Neural crest cell (in vitro differentiated cells): Measurements from ENCODE around the gene STH. TPM values are rescaled to one million over a fixed set of nuclear protein-coding genes. Genes with fewer than 3 reads are reported as not detected.

ENCODE experiments used
- DNase-seq: peaks from one replicate; pipeline ENCODE4 v3.0.0; 2021; ENCODE audit warnings: low read depth, mixed read lengths, low spot score
- H3K27ac Mint-ChIP-seq: one replicate; pipeline ENCODE4 v1.8.0; 2021; ENCODE audit warnings: mild to moderate bottlenecking, mixed read lengths; ENCODE audit not compliant: unreplicated experiment
- H3K27me3 Mint-ChIP-seq: 2 replicates; pipeline ENCODE4 v1.8.0; 2021; ENCODE audit warnings: low read depth, mild to moderate bottlenecking, mixed read lengths
- H3K36me3 Mint-ChIP-seq: 2 replicates; pipeline ENCODE4 v1.8.0; 2021; ENCODE audit warnings: low read depth, mild to moderate bottlenecking, mixed read lengths
- H3K4me1 Mint-ChIP-seq: 2 replicates; pipeline ENCODE4 v1.8.0; 2021; ENCODE audit warnings: mixed read lengths
- H3K4me3 Mint-ChIP-seq: one replicate; pipeline ENCODE4 v1.8.0; 2021; ENCODE audit warnings: mild to moderate bottlenecking, mixed read lengths
- H3K9me3 Mint-ChIP-seq: 2 replicates; pipeline ENCODE4 v1.8.0; 2021; ENCODE audit warnings: mixed read lengths
- total RNA-seq: library from RNA; stranded (reverse); gene quantifications from 2 replicates; pipeline ENCODE4 v1.2.1, GENCODE V29; 2021
- TF ChIP-seq, protein P1 (sequence below): fragments of 200-600 bp; sonication (generic); conservative IDR thresholded peaks from 2 replicates; pipeline ENCODE4 v1.5.0; 2021; ENCODE audit warnings: antibody characterized with exemption, mild to moderate bottlenecking

Gene STH
- total RNA-seq, 1 donor from 2014 or later: not detected

DNA sequence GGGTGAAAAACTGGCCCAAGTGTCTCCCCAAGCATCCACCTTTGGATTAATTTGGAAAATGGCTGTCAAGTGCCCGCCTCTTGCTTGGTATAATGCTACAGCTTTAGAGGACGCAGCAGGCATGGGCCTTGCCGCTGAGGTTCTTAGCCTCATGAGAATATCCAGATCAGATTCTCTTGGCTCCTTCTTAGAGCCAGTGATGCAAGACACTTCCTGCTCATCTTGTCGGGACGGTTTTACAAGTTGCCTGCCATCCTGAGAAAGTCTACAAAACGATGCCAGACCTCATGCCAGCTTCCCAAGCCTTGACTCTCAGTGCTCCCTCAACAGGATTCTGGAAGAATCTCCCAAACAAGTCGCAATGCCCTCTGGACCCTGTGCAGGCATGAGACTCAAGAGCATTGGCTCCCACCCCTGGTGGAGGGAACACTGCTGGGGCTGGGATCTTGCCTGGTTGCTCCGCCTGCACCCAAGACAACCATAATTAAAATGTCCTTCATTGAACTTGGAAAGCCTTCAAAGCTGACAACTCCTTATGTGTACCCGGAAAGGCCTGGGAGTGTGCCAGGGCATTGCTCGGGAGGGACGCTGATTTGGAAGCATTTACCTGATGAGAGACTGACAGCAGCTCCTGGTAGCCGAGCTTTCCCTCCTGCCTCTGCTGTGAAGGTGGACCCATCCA lies 25.8 kb upstream of the STH start:
- H3K4me1 Mint-ChIP-seq: no peaks in the 10 kb centered on the region
- peaks cover 4% of the 10 kb centered on the region for H3K36me3 Mint-ChIP-seq
- H3K4me3 Mint-ChIP-seq: no peak overlapping the region
- H3K27ac Mint-ChIP-seq: no peak overlapping the region
- peaks cover 7% of the 10 kb centered on the region for H3K27me3 Mint-ChIP-seq
- no peak for DNase-seq
- TF ChIP-seq, protein P1, sequence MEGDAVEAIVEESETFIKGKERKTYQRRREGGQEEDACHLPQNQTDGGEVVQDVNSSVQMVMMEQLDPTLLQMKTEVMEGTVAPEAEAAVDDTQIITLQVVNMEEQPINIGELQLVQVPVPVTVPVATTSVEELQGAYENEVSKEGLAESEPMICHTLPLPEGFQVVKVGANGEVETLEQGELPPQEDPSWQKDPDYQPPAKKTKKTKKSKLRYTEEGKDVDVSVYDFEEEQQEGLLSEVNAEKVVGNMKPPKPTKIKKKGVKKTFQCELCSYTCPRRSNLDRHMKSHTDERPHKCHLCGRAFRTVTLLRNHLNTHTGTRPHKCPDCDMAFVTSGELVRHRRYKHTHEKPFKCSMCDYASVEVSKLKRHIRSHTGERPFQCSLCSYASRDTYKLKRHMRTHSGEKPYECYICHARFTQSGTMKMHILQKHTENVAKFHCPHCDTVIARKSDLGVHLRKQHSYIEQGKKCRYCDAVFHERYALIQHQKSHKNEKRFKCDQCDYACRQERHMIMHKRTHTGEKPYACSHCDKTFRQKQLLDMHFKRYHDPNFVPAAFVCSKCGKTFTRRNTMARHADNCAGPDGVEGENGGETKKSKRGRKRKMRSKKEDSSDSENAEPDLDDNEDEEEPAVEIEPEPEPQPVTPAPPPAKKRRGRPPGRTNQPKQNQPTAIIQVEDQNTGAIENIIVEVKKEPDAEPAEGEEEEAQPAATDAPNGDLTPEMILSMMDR: no peak
- H3K9me3 Mint-ChIP-seq: peaks cover 8% of the 10 kb centered on the region

GRCh38 chr17:45973946-45974859 lies 24.8 kb upstream of the STH start:
- H3K9me3 Mint-ChIP-seq: peaks cover 8% of the 10 kb centered on the region
- H3K4me3 Mint-ChIP-seq: no peak overlapping the region
- H3K27ac Mint-ChIP-seq: no peak overlapping the region
- H3K36me3 Mint-ChIP-seq: peaks cover 4% of the 10 kb centered on the region
- peaks cover 1% of the 10 kb centered on the region for H3K4me1 Mint-ChIP-seq
- TF ChIP-seq, protein P1: no peak
- peaks cover 7% of the 10 kb centered on the region for H3K27me3 Mint-ChIP-seq
- DNase-seq: no peak

DNA sequence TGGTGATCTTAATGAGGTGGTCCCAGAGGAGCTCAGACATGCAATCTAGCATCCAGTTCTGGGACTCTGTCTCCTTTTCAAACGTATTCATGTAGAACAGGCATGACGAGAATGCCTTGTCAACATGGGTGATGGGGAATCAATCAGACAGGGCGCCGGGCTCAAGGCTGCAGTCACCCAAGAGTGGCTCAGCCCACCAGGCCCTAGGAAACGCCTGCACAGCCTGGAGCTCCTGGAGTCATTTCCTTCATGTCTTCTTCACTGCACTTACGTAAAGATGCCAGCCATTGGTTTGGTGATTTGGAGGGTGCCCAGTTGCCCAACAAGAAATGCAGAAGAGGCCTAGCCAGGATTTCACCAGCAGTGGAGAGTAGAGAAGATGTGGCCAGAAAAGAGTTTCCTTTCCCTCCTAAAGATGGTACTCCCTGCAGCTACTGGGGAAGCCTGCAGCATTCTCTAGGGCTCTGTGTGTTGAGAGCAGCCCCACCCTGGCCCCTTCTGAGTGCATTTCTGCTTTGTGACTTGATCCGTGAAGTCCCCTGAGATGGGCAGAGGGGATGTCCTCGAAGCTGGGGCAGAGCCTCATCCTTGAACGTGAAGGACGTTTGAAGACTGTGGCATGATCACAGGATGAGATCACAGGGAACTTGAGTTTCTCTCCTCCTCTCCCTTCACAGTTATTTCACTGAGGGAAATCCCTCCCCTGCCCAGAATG lies 24.0 kb upstream of the STH start:
- peaks cover 9% of the 10 kb centered on the region for H3K4me1 Mint-ChIP-seq
- no peaks in the 10 kb centered on the region for H3K36me3 Mint-ChIP-seq
- peak overlapping the region; percentile 22 for H3K27ac Mint-ChIP-seq
- TF ChIP-seq, protein P1: no peak
- H3K27me3 Mint-ChIP-seq: peaks cover 3% of the 10 kb centered on the region
- H3K9me3 Mint-ChIP-seq: peaks cover 2% of the 10 kb centered on the region
- DNase-seq: no peak
- no peak overlapping the region for H3K4me3 Mint-ChIP-seq

GRCh38 chr17:45975640-45976295 lies 23.3 kb upstream of the STH start:
- Mint-ChIP-seq H3K27me3 (no peaks in the 10 kb centered on the region), H3K27ac (peak overlapping the region; percentile 57), H3K4me1 (peaks cover 9% of the 10 kb centered on the region), H3K9me3 (peaks cover 2% of the 10 kb centered on the region), H3K4me3 (no peak overlapping the region), H3K36me3 (no peaks in the 10 kb centered on the region)
- DNase-seq: no peak
- TF ChIP-seq, protein P1: no peak

DNA sequence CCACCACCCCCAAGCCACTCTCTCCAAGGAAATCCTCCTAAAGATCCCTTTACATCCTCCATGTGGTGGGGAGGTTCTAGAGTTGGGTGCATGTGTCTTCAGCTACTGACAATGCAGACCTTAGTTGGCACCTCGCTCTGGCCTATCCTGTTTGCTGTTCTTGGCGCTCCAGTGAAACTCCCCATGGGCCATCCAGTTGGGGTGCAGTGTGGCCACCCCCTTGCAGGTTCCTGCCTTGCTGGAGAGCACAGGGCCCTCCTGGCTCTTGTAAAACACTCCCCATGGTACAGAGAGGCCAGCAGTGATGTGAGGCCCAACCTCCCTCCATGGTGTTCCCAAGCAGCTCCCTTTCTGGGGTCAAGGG lies 22.7 kb upstream of the STH start:
- Mint-ChIP-seq H3K9me3 (peaks cover 2% of the 10 kb centered on the region), H3K4me3 (no peak overlapping the region), H3K36me3 (no peaks in the 10 kb centered on the region), H3K27ac (peak overlapping the region; percentile 60), H3K27me3 (no peaks in the 10 kb centered on the region), H3K4me1 (peaks cover 9% of the 10 kb centered on the region)
- no peak for DNase-seq
- TF ChIP-seq, protein P1: no peak
